ENCODE measurements around the gene MYO5C. TPM values are rescaled to one million over a fixed set of nuclear protein-coding genes. Genes with fewer than 3 reads are reported as not detected.

The MYO5C gene
- total RNA-seq (10 to 100 TPM in 1 of 9 donors, 1 to 10 TPM in 8; 1.6 to 10.7 (median 2.6) TPM), polyA plus RNA-seq (1 to 10 TPM in 2 of 3 donors, under 1 TPM in 1; 0.81 to 2.6 (median 2.1) TPM)
- long read RNA-seq, donor 1, result 0 reads
- long read RNA-seq, donor 2, result 0 reads
- long read RNA-seq, donor 3, result 0 reads
- long read RNA-seq, donor 4, partial matches to known transcripts, result 1 of 1 reads
- long read RNA-seq, donor 4, other reads (novel, unspliced or antisense), result 0 of 1 reads
- long read RNA-seq, donor 5, full-length matches to known transcripts, result 2 of 5 reads
- long read RNA-seq, donor 5, partial matches to known transcripts, result 3 of 5 reads
- long read RNA-seq, donor 5, other reads (novel, unspliced or antisense), result 0 of 5 reads
- long read RNA-seq, donor 6, result 0 reads
- long read RNA-seq, donor 7, result 0 reads
- long read RNA-seq, donor 8, result 0 reads
- long read RNA-seq, donor 9, result 0 reads
- long read RNA-seq, donor 10, result 0 reads

GRCh38 chr15:52295421-52296001 is at the start of gene MYO5C:
MYO5C (minus strand) TSS chr15:52295804; CDS start chr15:52295636, 168 bp downstream.
- Histone ChIP-seq H3K9me3 (replicated peaks in 1 of 3) (no peaks in the 10 kb centered on the region), H3K4me3 (peak within 1 kb of the TSS in 2 of 4 donors; percentile 48 to 65), H3K27me3 (no peaks in the 10 kb centered on the region), H3K27ac (no peak within 1 kb of the TSS), H3K4me1 (replicated peaks in 1 of 2) (peaks cover 7 to 8% of the 10 kb centered on the region in 2 donors), H3K36me3 (replicated peaks in 1 of 2) (no peaks in the 10 kb centered on the region)
- peak; percentile 71 to 88 (median 79) for DNase-seq
- TF ChIP-seq POLR2A (IDR thresholded peaks at IDR 0.05) (no peak), CTCF (IDR thresholded peaks at IDR 0.05) (no peak)
- intact Hi-C loops (cut with DNase I), result no loop called here
- WGBS, 4 donors, result 0 to 2% (median 1%) methylated on average over 14 to 65 of the region's 65 CpGs

GRCh38 chr15:52344592-52344991 is 49.0 kb upstream of the MYO5C start:
- 92 to 97% (median 94%) methylated on average over 1 of the region's 1 CpG for WGBS, 4 donors
- no peak for DNase-seq
- Histone ChIP-seq H3K4me3 (no peak overlapping the region), H3K4me1 (replicated peaks in 1 of 2) (no peaks in the 10 kb centered on the region), H3K36me3 (replicated peaks in 1 of 2) (peaks cover 0 to 9% of the 10 kb centered on the region in 2 donors), H3K9me3 (replicated peaks in 1 of 3) (no peaks in the 10 kb centered on the region), H3K27me3 (no peaks in the 10 kb centered on the region), H3K27ac (no peak overlapping the region)
- no peak for TF ChIP-seq CTCF (IDR thresholded peaks at IDR 0.05)
- no peak for TF ChIP-seq POLR2A (IDR thresholded peaks at IDR 0.05)
- intact Hi-C loops (cut with DNase I), result no loop called here

- DNase-seq, result no peak
- Histone ChIP-seq H3K4me1 (replicated peaks in 1 of 2) (no peaks in the 10 kb centered on the region), H3K9me3 (replicated peaks in 1 of 3) (no peaks in the 10 kb centered on the region), H3K4me3 (no peak overlapping the region), H3K27me3 (no peaks in the 10 kb centered on the region), H3K27ac (no peak overlapping the region), H3K36me3 (replicated peaks in 1 of 2) (peaks cover 0 to 4% of the 10 kb centered on the region in 2 donors)
- intact Hi-C loops (cut with DNase I), result no loop called here
- WGBS, 4 donors, result 89 to 94% (median 91%) methylated on average over 3 of the region's 3 CpGs
- no peak for TF ChIP-seq POLR2A (IDR thresholded peaks at IDR 0.05)
- TF ChIP-seq CTCF (IDR thresholded peaks at IDR 0.05), result no peak
Measured at GRCh38 chr15:52343831-52344230, 48.2 kb upstream of the MYO5C start.

- 90 to 95% (median 94%) methylated on average over 16 of the region's 16 CpGs for WGBS, 4 donors
- Histone ChIP-seq H3K4me1 (replicated peaks in 1 of 2) (no peaks in the 10 kb centered on the region), H3K4me3 (no peak overlapping the region), H3K27me3 (no peaks in the 10 kb centered on the region), H3K27ac (no peak overlapping the region), H3K9me3 (replicated peaks in 1 of 3) (no peaks in the 10 kb centered on the region), H3K36me3 (replicated peaks in 1 of 2) (peaks cover 0 to 4% of the 10 kb centered on the region in 2 donors)
- intact Hi-C loops (cut with DNase I), result no loop called here
- no peak for DNase-seq
- TF ChIP-seq CTCF (IDR thresholded peaks at IDR 0.05), result no peak
- TF ChIP-seq POLR2A (IDR thresholded peaks at IDR 0.05), result no peak
Measured at GRCh38 chr15:52340093-52340492, 44.5 kb upstream of the MYO5C start.

Data from adrenal gland (tissue), 19 donors.